ENCODE measurements around the gene TRAF6.

Gene TRAF6

DNA sequence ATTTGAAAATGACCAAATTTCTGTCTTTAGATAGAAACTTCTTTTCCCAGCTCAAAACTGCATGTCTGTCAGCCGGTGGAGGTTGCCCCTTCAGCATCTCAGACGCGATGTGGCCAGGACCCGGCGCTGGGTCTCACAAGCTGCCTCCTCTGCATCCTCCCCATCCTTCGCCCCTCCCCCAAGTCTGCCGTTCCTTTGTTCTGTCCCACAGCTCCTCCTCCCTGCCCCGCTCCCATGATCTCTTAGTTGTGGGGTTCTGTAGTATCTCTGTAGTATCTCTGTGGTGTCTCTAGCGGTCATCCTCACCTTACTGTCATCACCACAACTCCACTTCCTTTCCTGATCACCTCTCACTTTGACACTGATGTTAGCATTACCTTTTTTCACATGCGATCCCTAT lies 49.9 kb downstream of the TRAF6 start:
- in situ Hi-C loops (cut with MboI; ENCODE audit: low sequenced_read_pairs) = no loop called here

- in situ Hi-C loops (cut with MboI; ENCODE audit: low sequenced_read_pairs) = no loop called here
Measured at GRCh38 chr11:36459046-36459445, 51.0 kb downstream of the TRAF6 start.

- in situ Hi-C loops (cut with MboI; ENCODE audit: low sequenced_read_pairs) = no loop called here
Measured at GRCh38 chr11:36458129-36458915, 51.8 kb downstream of the TRAF6 start.

- in situ Hi-C loops (cut with MboI; ENCODE audit: low sequenced_read_pairs) = no loop called here
Measured at GRCh38 chr11:36456156-36456555, 53.9 kb downstream of the TRAF6 start.

GRCh38 chr11:36455658-36456111 lies 54.4 kb downstream of the TRAF6 start:
- in situ Hi-C loops (cut with MboI; ENCODE audit: low sequenced_read_pairs) = no loop called here

DNA sequence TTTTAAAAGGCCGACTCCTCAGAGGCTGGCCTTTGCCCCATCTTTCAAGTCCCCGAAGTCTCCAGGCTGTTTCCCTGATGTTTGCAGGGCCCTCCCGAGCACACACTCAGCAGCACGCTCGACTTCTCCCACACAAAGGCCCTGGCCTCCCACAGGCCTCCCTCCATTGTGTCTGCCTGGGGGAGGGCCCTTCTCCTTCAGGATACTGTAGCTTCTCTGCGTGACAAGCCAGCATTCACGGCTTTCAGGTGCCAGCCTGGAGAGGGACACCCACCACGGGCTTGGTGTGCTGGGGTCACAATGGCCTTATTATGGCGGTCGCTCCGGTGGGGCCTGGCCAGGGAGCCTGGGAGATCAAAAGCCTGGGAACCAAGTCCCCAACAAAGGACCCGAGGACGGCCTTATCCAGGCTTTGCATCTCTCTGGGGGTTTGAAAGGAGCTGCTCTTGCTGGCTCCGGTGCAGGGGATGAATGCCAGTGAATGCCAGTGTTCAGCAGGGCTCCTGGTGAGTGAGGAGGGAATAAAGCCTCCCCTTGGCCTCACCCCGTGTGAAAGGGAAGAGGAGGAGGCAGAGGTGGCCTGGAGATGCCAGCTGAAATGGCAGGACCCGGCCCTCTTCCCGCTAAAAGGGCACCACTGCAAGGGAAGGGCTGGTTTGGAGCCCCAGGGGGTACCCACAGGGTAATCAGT lies 55.0 kb downstream of the TRAF6 start:
- in situ Hi-C loops (cut with MboI; ENCODE audit: low sequenced_read_pairs) = no loop called here

DNA sequence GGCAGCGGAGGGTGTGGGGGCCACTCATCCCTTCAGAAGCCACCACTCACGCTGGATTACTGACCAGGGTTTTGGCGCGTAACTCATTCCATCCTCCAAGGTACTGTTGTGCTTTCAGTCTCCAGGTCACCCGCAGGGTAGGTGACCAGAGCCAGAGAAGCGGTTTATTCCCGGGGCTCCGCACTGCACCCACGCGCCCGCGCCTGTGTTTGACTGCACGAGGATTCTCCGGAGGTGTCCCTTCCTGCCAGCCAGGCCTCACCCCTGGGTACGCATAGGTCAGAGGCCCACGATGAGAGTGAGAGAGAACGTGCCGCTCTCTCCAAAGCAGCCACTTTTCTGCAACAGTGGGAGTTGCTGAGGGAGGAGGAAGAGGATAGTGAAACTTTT lies 55.5 kb downstream of the TRAF6 start:
- in situ Hi-C loops (cut with MboI; ENCODE audit: low sequenced_read_pairs) = no loop called here

DNA sequence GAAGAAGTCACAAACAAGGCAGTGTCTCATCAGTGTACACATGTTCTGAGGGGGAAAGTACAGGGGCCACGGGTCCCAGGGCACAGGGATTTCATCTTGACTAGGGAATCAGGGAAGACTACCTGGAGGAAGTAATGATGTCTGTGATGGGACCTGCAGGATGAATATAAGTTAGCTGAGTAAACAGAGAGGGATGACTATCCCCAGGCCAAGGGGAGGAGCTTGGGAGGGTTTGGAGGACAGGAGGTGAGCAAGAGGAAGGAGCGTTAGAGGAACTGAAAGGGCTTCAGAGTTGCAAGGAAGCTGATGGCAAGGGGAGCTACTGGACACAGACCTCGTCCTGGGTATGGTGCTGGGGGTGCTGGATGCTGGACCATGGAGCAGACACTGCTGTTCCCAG lies 56.4 kb downstream of the TRAF6 start:
- in situ Hi-C loops (cut with MboI; ENCODE audit: low sequenced_read_pairs) = no loop called here

DNA sequence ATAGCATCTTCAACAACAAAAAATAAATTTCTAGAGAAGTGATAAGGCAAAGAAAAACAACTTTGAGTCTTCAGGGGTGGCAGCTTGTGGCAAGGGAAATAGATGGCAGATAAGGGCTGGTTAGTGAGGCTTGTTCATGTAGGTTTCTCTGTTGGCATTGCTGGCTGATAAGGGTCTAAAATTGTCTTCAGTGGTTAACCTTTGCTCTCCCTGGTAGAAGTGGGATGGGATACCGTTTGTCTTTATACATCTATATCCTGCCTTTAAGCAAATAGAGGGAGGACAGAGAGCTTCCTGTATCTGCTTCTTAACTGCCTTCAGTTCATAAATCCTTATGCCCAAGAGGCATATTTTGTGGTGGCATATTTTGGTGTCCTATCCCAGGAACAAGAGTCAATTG lies 57.1 kb downstream of the TRAF6 start:
- in situ Hi-C loops (cut with MboI; ENCODE audit: low sequenced_read_pairs) = no loop called here

GRCh38 chr11:36452236-36452940 lies 57.7 kb downstream of the TRAF6 start:
- in situ Hi-C loops (cut with MboI; ENCODE audit: low sequenced_read_pairs) = no loop called here

DNA sequence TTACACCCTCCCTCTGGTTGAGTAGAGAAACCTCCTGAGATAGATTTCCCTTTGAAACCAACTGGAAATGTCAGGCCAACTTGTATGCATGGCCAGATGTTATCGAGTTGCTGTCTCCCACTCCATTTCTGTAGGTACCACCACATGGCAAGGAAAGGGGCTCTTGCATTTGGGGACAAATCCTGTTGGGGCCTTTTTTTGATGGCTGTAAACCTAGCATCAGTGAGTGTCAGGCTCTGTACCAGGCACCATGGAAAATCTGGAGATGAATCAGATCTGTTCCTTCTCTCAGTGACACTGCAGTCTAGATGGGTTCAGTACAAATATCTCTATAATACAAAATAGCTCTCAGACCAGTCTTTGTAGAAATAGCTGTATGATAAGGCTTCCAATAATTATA lies 58.4 kb downstream of the TRAF6 start:
- in situ Hi-C loops (cut with MboI; ENCODE audit: low sequenced_read_pairs) = no loop called here

- in situ Hi-C loops (cut with MboI; ENCODE audit: low sequenced_read_pairs) = no loop called here
Measured at GRCh38 chr11:36451045-36451444, 59.0 kb downstream of the TRAF6 start.

DNA sequence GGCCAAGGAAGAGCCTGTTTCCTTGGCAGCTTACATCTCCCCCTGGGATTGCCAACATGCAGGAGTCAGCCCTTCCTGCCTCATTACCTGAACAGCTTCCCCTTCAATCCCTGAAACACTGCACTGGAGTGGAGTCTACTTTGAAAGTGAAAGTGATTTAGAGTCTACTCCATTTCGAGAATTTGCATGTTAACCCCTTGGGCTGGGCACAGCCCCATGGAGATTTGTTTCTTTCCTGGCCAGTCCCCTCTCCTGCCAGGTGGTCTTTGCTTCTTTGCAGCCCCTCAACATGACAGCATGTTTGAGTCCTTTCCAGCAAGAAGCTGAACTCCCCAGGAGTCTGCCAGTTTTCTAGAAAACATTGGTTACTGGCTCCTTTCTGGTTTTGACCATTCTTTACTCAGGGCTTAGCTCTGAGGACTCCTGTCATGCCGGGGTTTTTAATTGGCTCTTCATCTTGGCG lies 59.9 kb downstream of the TRAF6 start:
- in situ Hi-C loops (cut with MboI; ENCODE audit: low sequenced_read_pairs) = no loop called here

- in situ Hi-C loops (cut with MboI; ENCODE audit: low sequenced_read_pairs) = no loop called here
Measured at GRCh38 chr11:36449561-36450096, 60.4 kb downstream of the TRAF6 start.

- in situ Hi-C loops (cut with MboI; ENCODE audit: low sequenced_read_pairs) = no loop called here
Measured at GRCh38 chr11:36447947-36448346, 62.1 kb downstream of the TRAF6 start.

DNA sequence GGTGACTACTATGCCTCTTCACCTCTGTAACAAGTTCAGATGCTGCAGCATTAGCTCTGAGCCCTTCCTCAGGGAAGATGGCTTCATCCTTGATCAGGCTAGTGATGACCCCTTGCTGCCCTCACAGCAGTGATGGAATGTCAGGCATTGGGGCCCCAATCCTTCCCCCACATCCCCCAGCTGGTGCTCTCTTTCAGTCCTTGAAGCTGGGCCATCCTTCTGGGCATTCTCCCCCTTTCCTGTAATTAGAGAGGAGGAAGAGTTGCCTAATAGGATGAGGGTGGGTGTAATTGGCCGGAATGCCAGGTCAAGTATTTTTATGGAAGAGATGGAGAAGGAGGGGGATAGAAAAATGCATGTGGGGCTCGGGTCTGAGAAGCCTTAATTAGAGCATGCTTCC lies 62.6 kb downstream of the TRAF6 start:
- in situ Hi-C loops (cut with MboI; ENCODE audit: low sequenced_read_pairs) = no loop called here

GRCh38 chr11:36446135-36446534 lies 63.9 kb downstream of the TRAF6 start:
- in situ Hi-C loops (cut with MboI; ENCODE audit: low sequenced_read_pairs) = no loop called here

DNA sequence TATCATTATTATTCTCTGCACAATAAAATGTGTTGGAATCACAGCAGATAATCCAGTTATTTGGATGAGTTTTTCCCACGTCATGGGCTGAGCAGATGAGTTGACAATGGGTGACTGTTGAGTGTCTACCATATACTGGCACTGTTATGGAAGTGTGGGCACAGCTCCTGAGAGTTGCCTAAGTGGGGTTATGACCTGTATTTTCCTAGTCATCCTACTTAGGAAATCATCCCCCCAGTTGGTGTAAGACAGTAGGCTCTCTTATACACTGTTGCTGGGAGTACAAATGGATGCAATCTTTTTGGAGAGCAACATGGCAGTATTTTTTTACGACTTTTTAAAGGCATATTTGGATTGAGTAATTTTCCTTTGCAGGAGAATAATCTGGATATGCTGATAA lies 66.4 kb downstream of the TRAF6 start:
- in situ Hi-C loops (cut with MboI; ENCODE audit: low sequenced_read_pairs) = no loop called here

DNA sequence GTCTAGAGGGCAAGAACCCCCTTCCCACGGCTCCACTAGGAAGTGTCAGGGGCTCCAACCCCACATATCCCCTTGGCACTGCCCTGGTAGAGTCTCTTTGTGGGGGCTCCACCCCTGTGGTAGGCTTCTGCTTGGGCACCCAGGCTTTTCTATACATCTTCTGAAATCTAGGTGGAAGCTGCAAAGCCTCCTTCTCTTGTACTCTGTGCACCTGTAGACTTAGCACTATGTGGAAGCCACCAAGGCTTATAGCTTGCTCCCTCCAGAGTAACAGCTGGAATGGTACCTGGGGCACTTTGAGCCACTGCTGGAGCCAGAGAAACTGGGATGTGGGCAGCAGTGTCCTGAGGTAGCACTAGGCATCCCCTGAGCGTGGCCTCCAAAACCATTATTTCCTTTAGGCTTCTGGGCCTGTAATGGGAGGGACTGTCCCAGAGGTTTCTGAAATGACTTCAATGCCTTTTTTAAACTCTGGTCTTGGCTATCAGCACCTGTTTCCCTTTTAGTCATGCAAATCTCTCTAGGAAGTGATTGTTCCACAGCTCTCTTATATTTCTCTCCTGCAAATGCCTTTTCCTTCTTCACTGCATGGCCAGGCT lies 68.4 kb downstream of the TRAF6 start:
- in situ Hi-C loops (cut with MboI; ENCODE audit: low sequenced_read_pairs) = no loop called here

DNA sequence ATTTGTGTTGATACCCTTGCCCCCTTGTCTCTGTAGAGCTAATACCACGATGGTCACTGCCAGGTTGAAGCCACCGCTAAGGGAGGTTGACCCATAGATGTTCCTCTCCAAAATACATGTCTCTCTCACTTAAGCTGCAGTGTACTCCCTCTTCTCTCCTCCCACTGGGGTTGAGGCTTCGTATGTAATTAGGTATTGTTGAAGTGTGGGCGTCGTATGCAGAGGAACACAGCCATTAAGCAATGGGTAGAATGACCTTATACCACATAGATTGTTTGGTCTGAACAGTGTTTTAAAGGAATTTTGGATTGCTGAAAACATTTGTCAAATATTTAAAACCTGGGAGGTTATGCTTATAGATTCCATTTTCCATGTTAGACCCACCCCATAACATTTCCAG lies 71.9 kb downstream of the TRAF6 start:
- in situ Hi-C loops (cut with MboI; ENCODE audit: low sequenced_read_pairs) = no loop called here

DNA sequence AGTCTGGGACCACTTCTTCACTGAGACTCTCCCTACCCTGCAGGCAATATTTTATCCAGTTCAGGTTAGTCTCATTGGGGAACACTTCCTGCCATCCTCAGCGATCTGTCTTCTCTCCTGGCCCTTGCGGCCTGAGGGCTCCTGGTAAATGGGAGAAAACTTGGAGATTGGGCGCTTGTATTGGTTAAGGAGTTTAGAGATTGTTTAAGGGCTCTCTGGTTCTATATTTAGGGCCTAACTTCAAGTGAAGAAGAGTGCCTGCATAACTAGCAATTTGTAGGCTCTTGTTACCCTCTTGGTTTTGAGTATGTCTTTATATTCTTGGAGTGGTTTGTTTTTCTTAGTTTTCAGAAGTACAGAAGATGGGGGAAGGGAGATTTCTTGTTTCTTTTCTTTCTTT lies 72.7 kb downstream of the TRAF6 start:
- in situ Hi-C loops (cut with MboI; ENCODE audit: low sequenced_read_pairs) = no loop called here
